Measurements from ENCODE around the gene IL6ST. TPM values are rescaled to one million over a fixed set of nuclear protein-coding genes. Genes with fewer than 3 reads are reported as not detected.

Gene IL6ST
- total and polyA plus RNA-seq, 10 of the 15 experiments (the other 5 are each of a cell fraction or from before 2014, with no cell fraction given): 1.5 to 139 (median 13.0) TPM

GRCh38 chr5:56026863-56027300 is 32.1 kb upstream of the IL6ST start:
- in situ Hi-C loops (cut with MboI) (no loop called here), intact Hi-C loops (cut with micrococcal nuclease; ENCODE audit: unreplicated experiment) (loop anchor here (2.0 kb wide), 2 partner anchors 30 to 54 kb away; no protein-coding TSS in a partner anchor)
- Histone ChIP-seq H3K4me3 (no peak overlapping the region), H3K27ac (ENCODE audit: control insufficient read depth, insufficient read depth) (no peak overlapping the region), H4K20me1 (ENCODE audit: control insufficient read depth, insufficient read depth) (no peaks in the 10 kb centered on the region), H3K4me1 (ENCODE audit: control insufficient read depth, insufficient read depth, low read length) (peaks cover 19% of the 10 kb centered on the region), H3K36me3 (ENCODE audit: control insufficient read depth in 2 of 2, insufficient read depth in 2 of 2, low read length in 1 of 2) (no peaks in the 10 kb centered on the region), H3K9me3 (replicated peaks; ENCODE audit: control insufficient read depth, insufficient read depth, low read length) (peaks cover 3% of the 10 kb centered on the region; the same call in 2 of the 3 replicates), H3K9ac (ENCODE audit: control insufficient read depth, insufficient read depth, low read length) (no peak overlapping the region), H2AFZ (ENCODE audit: control insufficient read depth, low read depth, low read length) (no peak overlapping the region), H3K4me2 (ENCODE audit: control insufficient read depth, insufficient read depth) (peak overlapping the region; percentile 47; the same call in 1 of the 2 replicates), H3K27me3 (replicated peaks in 1 of 2; ENCODE audit: control insufficient read depth in 2 of 2, insufficient read depth in 2 of 2, low read length in 1 of 2) (no peaks in the 10 kb centered on the region), H3K79me2 (ENCODE audit: control insufficient read depth, insufficient read depth, low read length) (no peaks in the 10 kb centered on the region)
- SMC1A ChIA-PET (ENCODE audit: uncharacterized antibody, unreplicated experiment): interaction anchor here (0.7 to 2.7 kb wide), 22 partner anchors 10 to 635 kb away, joined by 3 to 17 read pairs (median 3); no protein-coding TSS in a partner anchor
- no TSS peak for BruUV-seq (replicated peaks)
- FAIRE-seq: peak; percentile 77
- peak; percentile 89 for DNase-seq (ENCODE audit: low read depth, low spot score)
- POLR2A ChIA-PET: interaction anchor here (0.6 to 3.0 kb wide), 8 partner anchors 10 to 68 kb away, joined by 3 to 10 read pairs (median 3); partner anchors contain the start of gene IL6ST
- RAD21 ChIA-PET (ENCODE audit: unreplicated experiment): interaction anchor here (0.8 to 1.8 kb wide), 12 partner anchors 15 to 174 kb away, joined by 3 to 8 read pairs (median 4); partner anchors contain the start of gene IL6ST
- 2% methylated on average over 3 of the region's 3 CpGs for WGBS (ENCODE audit: insufficient coverage, insufficient replicate concordance, low lambda C conversion rate, missing lambda C conversion rate)
- CTCF ChIA-PET: interaction anchor here (0.6 to 1.7 kb wide), 3 partner anchors 22 to 31 kb away, joined by 3 to 4 read pairs (median 4); no protein-coding TSS in a partner anchor
- ATAC-seq: peak; percentile 83
- TF ChIP-seq NR2F1 (conservative IDR thresholded peaks at IDR 0.05) (peak; percentile 88), NR2C2 (IDR thresholded peaks at IDR 0.05; ENCODE audit: borderline replicate concordance, control insufficient read depth, insufficient read length, low read depth) (no peak), ZNF24 (IDR thresholded peaks at IDR 0.05) (peak; percentile 94), IRF3 (IDR thresholded peaks at IDR 0.05) (no peak), CHD1 (IDR thresholded peaks at IDR 0.05; ENCODE audit: low read depth, low read length) (no peak), ZNF274 (IDR thresholded peaks at IDR 0.05; ENCODE audit: insufficient read depth, insufficient read length) (no peak), CREB1 (IDR thresholded peaks at IDR 0.05; ENCODE audit: low read depth) (no peak), CTCF (IDR thresholded peaks at IDR 0.05 in 2 of 3, conservative IDR thresholded peaks at IDR 0.05 in 1 of 3; ENCODE audit: control insufficient read depth in 2 of 3, extremely low read depth in 1 of 3, insufficient read depth in 1 of 3, low read depth in 3 of 3, low read length in 3 of 3) (no peak), MEF2A (IDR thresholded peaks at IDR 0.05; ENCODE audit: insufficient read depth, low read depth, low read length) (peak; percentile 88), POU2F2 (IDR thresholded peaks at IDR 0.05; ENCODE audit: borderline replicate concordance, low read depth, low read length) (peak; percentile 81; the same call in 1 of the 3 replicates), POLR2AphosphoS2 (IDR thresholded peaks at IDR 0.05; ENCODE audit: low read depth, low read length) (no peak), STAT1 (conservative IDR thresholded peaks at IDR 0.05) (no peak), BRCA1 (IDR thresholded peaks at IDR 0.05; ENCODE audit: low read depth, low read length) (no peak), ZNF622 (IDR thresholded peaks at IDR 0.05) (no peak), ELK1 (IDR thresholded peaks at IDR 0.05; ENCODE audit: low read depth, low read length) (no peak), ESRRA (IDR thresholded peaks at IDR 0.05; ENCODE audit: low read length) (no peak), RCOR1 (conservative IDR thresholded peaks at IDR 0.05; ENCODE audit: low read depth, low read length) (no peak), TAF1 (IDR thresholded peaks at IDR 0.05; ENCODE audit: borderline replicate concordance, low read depth, low read length) (no peak), SRF (IDR thresholded peaks at IDR 0.05; ENCODE audit: low read depth in 2 of 2, low read length in 2 of 2) (peak in 1 of 2 experiments; percentile 74; a peak in 1 of 4 replicates), MYC (IDR thresholded peaks at IDR 0.05; ENCODE audit: insufficient read depth, insufficient read length, insufficient replicate concordance, low read length, severe bottlenecking) (no peak)
